GM20431 (cell line): Measurements from ENCODE around the gene PTPN21.
"Not testable (repeated sequence)": the region's sequence is repeated elsewhere in the genome, so short reads cannot be mapped to it uniquely, and the experiment has no call there.

Experiments used
- in situ Hi-C: fragments of 300-500 bp; cut with MseI, MboI; formaldehyde crosslinking; loops from one replicate; pipeline ENCODE4 v1.15.0; 2020; ENCODE audit warnings: low sequenced_read_pairs; ENCODE audit not compliant: unreplicated experiment

The PTPN21 gene

GRCh38 chr14:88553886-88554456 lies 836 bp downstream of the PTPN21 start:
- in situ Hi-C loops, result no loop called here

- in situ Hi-C loops, result no loop called here
Observed at GRCh38 chr14:88552876-88553275, 1.9 kb downstream of the PTPN21 start.

GRCh38 chr14:88551980-88552431 lies 2.8 kb downstream of the PTPN21 start:
- in situ Hi-C loops, result no loop called here

- in situ Hi-C loops, result no loop called here
Observed at GRCh38 chr14:88551094-88551870, 3.5 kb downstream of the PTPN21 start.

- in situ Hi-C loops, result no loop called here
Observed at GRCh38 chr14:88550078-88550477, 4.7 kb downstream of the PTPN21 start.

- in situ Hi-C loops, result no loop called here
Observed at GRCh38 chr14:88547386-88547780, 7.4 kb downstream of the PTPN21 start.

- in situ Hi-C loops, result no loop called here
Observed at GRCh38 chr14:88546621-88547385, 8.0 kb downstream of the PTPN21 start.

- in situ Hi-C loops, result no loop called here
Observed at GRCh38 chr14:88545256-88545655, 9.6 kb downstream of the PTPN21 start.

- in situ Hi-C loops, result no loop called here
Observed at GRCh38 chr14:88542857-88543795, 11.7 kb downstream of the PTPN21 start.

GRCh38 chr14:88541324-88541723 lies 13.5 kb downstream of the PTPN21 start:
- in situ Hi-C loops, result no loop called here

GRCh38 chr14:88535813-88536212 lies 19.0 kb downstream of the PTPN21 start:
- in situ Hi-C loops, result no loop called here

- in situ Hi-C loops, result no loop called here
Observed at GRCh38 chr14:88535149-88535548, 19.7 kb downstream of the PTPN21 start.

GRCh38 chr14:88533064-88533602 lies 21.7 kb downstream of the PTPN21 start:
- in situ Hi-C loops, result no loop called here

GRCh38 chr14:88529889-88530288 lies 24.9 kb downstream of the PTPN21 start:
- in situ Hi-C loops, result not testable (repeated sequence)

GRCh38 chr14:88522393-88522792 lies 32.4 kb downstream of the PTPN21 start:
- in situ Hi-C loops, result no loop called here

- in situ Hi-C loops, result no loop called here
Observed at GRCh38 chr14:88521818-88522217, 33.0 kb downstream of the PTPN21 start.

GRCh38 chr14:88519907-88520306 lies 34.9 kb downstream of the PTPN21 start:
- in situ Hi-C loops, result no loop called here

- in situ Hi-C loops, result no loop called here
Observed at GRCh38 chr14:88518592-88519512, 36.0 kb downstream of the PTPN21 start.
